Pancreas (tissue), 10 donors: ENCODE results near the gene PLK5. TPM values are rescaled to one million over a fixed set of nuclear protein-coding genes. Genes with fewer than 3 reads are reported as not detected.

Experiments
- ATAC-seq, 4 donors: fragments of 200-7000 bp; cut with Tn5 transposase; one replicate each; pipeline versions ENCODE4 v1.8.0 to v1.9.1; 2020; ENCODE audit warnings: mild to moderate bottlenecking in 4 of 4, moderate library complexity in 4 of 4
- DNase-seq, 6 donors: peaks; one replicate each; pipeline ENCODE4 v3.0.0-alpha.2; 2020
- FAIRE-seq: peaks from 2 replicates; lab custom pipeline; 2012; peaks lifted over from hg19 to GRCh38; lab: Jason Lieb, UNC
- H3K27ac ChIP-seq, 4 donors: fragments of 200-600 bp; sonication (generic); 1 replicate in 3 of 4; 2 replicates in 1 of 4; pipeline versions ENCODE4 v1.5.0 to v1.8.0; 2020
- H3K27me3 ChIP-seq, 4 donors: fragments of 200-600 bp; one replicate each; pipeline ENCODE4 v1.8.0; 2021
- H3K36me3 ChIP-seq, 3 donors: fragments of 200-600 bp; sonication (generic) in 1 of 3; one replicate each; pipeline versions ENCODE4 v1.5.0 to v1.8.0; 2020 to 2021
- H3K4me1 ChIP-seq, 3 donors: fragments of 200-600 bp; one replicate each; pipeline ENCODE4 v1.8.0; 2021
- H3K4me3 ChIP-seq, 4 donors: fragments of 200-600 bp; sonication (generic) in 2 of 4; one replicate each; pipeline versions ENCODE4 v1.5.0 to v1.8.0; 2020 to 2021
- H3K9me3 ChIP-seq, 4 donors: fragments of 200-600 bp; one replicate each; pipeline ENCODE4 v1.8.0; 2021
- CTCF ChIP-seq, 4 donors: fragments of 200-600 bp; sonication (generic) in 3 of 4; IDR thresholded peaks; one replicate each; pipeline versions ENCODE4 v1.5.0 to v1.8.0; 2021; ENCODE audit warnings: antibody characterized with exemption in 4 of 4
- WGBS, 2 donors: extraction: QIAGEN DNeasy Blood & Tissue Kit; methylation state at CpG; one replicate each; pipeline ENCODE4 v1.1.7; 2013; 5-methylcytosine and 5-hydroxymethylcytosine counted together
- intact Hi-C, 3 donors: fragments of 100-400 bp; cut with DNase I; formaldehyde crosslinking; loops; one replicate each; pipeline versions ENCODE4 v1.11.1 to v1.14.2; 2022
- polyA plus RNA-seq, 2 donors: library from polyadenylated mRNA; stranded (reverse); fragments of 200-250 nt; gene quantifications; one replicate each; pipeline ENCODE4 v1.2.3, GENCODE V29; 2013
- total RNA-seq, 6 donors: library from RNA; stranded (reverse); fragmentation: NEBNext Ultra II Directional in 4 of 6; extraction: Animal tissue kit (Norgen Biotek cat#: 25700) in 4 of 6; gene quantifications; one replicate each; pipeline versions ENCODE4 v1.2.1 to v1.2.4, GENCODE V29; 2021 to 2023
- donor health status: healthy with polysubstance abuse.
- donor health status: DM: no; HTN: no; CAD: no; lungs with moderate emphysema.
- donor health status: DM: no; HTN: no; CAD: no.
- donor health status: control.
- donor health status: control.
- donor health status: Bipolar disorder and iron deficiency.
- donor health status: DM: yes; HTN: yes; CAD: no.
- donor health status: DM: no; HTN: no; CAD: no.
- donor health status: DM: no; HTN: no; CAD: no.
- donor health status: DM: yes; HTN: yes; CAD: no.

PLK5 gene
- total and polyA plus RNA-seq, 8 donors, result 0.11 to 0.23 TPM; not detected in 6

GRCh38 chr19:1563251-1563650 lies 39.4 kb downstream of the PLK5 start:
- Histone ChIP-seq H3K27ac (no peak overlapping the region), H3K27me3 (no peaks in the 10 kb centered on the region), H3K4me1 (no peaks in the 10 kb centered on the region), H3K4me3 (no peak overlapping the region), H3K9me3 (no peaks in the 10 kb centered on the region), H3K36me3 (no peaks in the 10 kb centered on the region)
- TF ChIP-seq CTCF (IDR thresholded peaks at IDR 0.05), result no peak
- FAIRE-seq (no peak), ATAC-seq (no peak), DNase-seq (no peak)
- intact Hi-C loops, result loop anchor here in 1 of 3 donors (10.0 kb wide), 1 partner anchor 92 kb away; the partner anchor contains the start of gene TCF3
- 90 to 94% methylated on average over 6 of the region's 6 CpGs for WGBS, 2 donors

GRCh38 chr19:1566392-1567115 lies 42.7 kb downstream of the PLK5 start:
- Histone ChIP-seq H3K27ac (peak overlapping the region; percentile 43 to 83 (median 74)), H3K4me3 (peak overlapping the region; percentile 40 to 67 (median 66)), H3K4me1 (peaks cover 0 to 4% (median 4%) of the 10 kb centered on the region in 3 donors), H3K36me3 (no peaks in the 10 kb centered on the region), H3K27me3 (no peaks in the 10 kb centered on the region), H3K9me3 (no peaks in the 10 kb centered on the region)
- peak; percentile 36 to 81 (median 75) for ATAC-seq
- TF ChIP-seq CTCF (IDR thresholded peaks at IDR 0.05), result no peak
- 25 to 41% methylated on average over 35 to 41 of the region's 42 CpGs for WGBS, 2 donors
- peak in 5 of 6 donors; percentile 44 to 84 (median 63) for DNase-seq
- intact Hi-C loops, result loop anchor here in 1 of 3 donors (10.0 kb wide), 1 partner anchor 88 kb away; the partner anchor contains the start of gene TCF3
- FAIRE-seq, result no peak

- FAIRE-seq (no peak), ATAC-seq (peak in 3 of 4 donors; percentile 41 to 56 (median 53))
- peak overlapping the region; percentile 43 to 83 (median 74) for H3K27ac ChIP-seq
These were observed 43.4 kb downstream of the PLK5 start for GRCh38 chr19:1567116-1567847.

GRCh38 chr19:1567848-1568227 lies 44.0 kb downstream of the PLK5 start:
- 1% methylated on average over 67 of the region's 73 CpGs; no CpG with 5 or more reads in 1 of the 2 donors for WGBS, 2 donors
- Histone ChIP-seq H3K4me3 (peak overlapping the region in 1 of 4 donors; percentile 67), H3K27ac (no peak overlapping the region), H3K27me3 (no peaks in the 10 kb centered on the region), H3K4me1 (peaks cover 0 to 4% (median 4%) of the 10 kb centered on the region in 3 donors), H3K9me3 (no peaks in the 10 kb centered on the region), H3K36me3 (no peaks in the 10 kb centered on the region)
- intact Hi-C loops, result loop anchor here in 1 of 3 donors (10.0 kb wide), 1 partner anchor 87 kb away; the partner anchor contains the start of gene TCF3
- ATAC-seq, result no peak
- FAIRE-seq, result no peak
- no peak for TF ChIP-seq CTCF (IDR thresholded peaks at IDR 0.05)
- DNase-seq, result no peak

More at GRCh38 chr19:1567116-1567847, 43.4 kb downstream of the PLK5 start:
- H3K4me3 ChIP-seq, result peak overlapping the region; percentile 40 to 67 (median 66)
- no peaks in the 10 kb centered on the region for H3K27me3 ChIP-seq
- 0 to 1% methylated on average over 30 to 108 of the region's 108 CpGs for WGBS, 2 donors
- H3K36me3 ChIP-seq, result no peaks in the 10 kb centered on the region
- peaks cover 0 to 4% (median 4%) of the 10 kb centered on the region in 3 donors for H3K4me1 ChIP-seq
- intact Hi-C loops, result loop anchor here in 1 of 3 donors (10.0 kb wide), 1 partner anchor 88 kb away; the partner anchor contains the start of gene TCF3
- peak in 4 of 6 donors; percentile 30 to 81 (median 73) for DNase-seq
- no peaks in the 10 kb centered on the region for H3K9me3 ChIP-seq
- TF ChIP-seq CTCF (IDR thresholded peaks at IDR 0.05), result no peak
